Progenitor cell of endocrine pancreas (in vitro differentiated cells): ENCODE data around the gene PEX14. TPM values are rescaled to one million over a fixed set of nuclear protein-coding genes. Genes with fewer than 3 reads are reported as not detected.

Experiments
- DNase-seq: peaks from one replicate; pipeline ENCODE4 v3.0.0; 2021; ENCODE audit warnings: low spot score; ENCODE audit not compliant: unreplicated experiment
- H3K27ac Mint-ChIP-seq: 2 replicates; pipeline ENCODE4 v1.8.0; 2021; ENCODE audit warnings: mild to moderate bottlenecking, moderate library complexity, mixed read lengths
- H3K27me3 Mint-ChIP-seq: 2 replicates; pipeline ENCODE4 v1.8.0; 2021; ENCODE audit warnings: mixed read lengths
- H3K36me3 Mint-ChIP-seq: 2 replicates; pipeline ENCODE4 v1.8.0; 2022; ENCODE audit warnings: mixed read lengths; ENCODE audit not compliant: insufficient read depth
- H3K4me1 Mint-ChIP-seq: 2 replicates; pipeline ENCODE4 v1.8.0; 2021; ENCODE audit warnings: low read depth, mixed read lengths
- H3K4me3 Mint-ChIP-seq: 2 replicates; pipeline ENCODE4 v1.8.0; 2021; ENCODE audit warnings: low read depth, mild to moderate bottlenecking, moderate library complexity, mixed read lengths
- H3K9me3 Mint-ChIP-seq: 2 replicates; pipeline ENCODE4 v1.8.0; 2021; ENCODE audit warnings: low read depth, mixed read lengths
- CTCF ChIP-seq: fragments of 200-600 bp; sonication (generic); IDR thresholded peaks from one replicate; pipeline ENCODE4 v1.5.0; 2021; ENCODE audit warnings: antibody characterized with exemption, mild to moderate bottlenecking; ENCODE audit not compliant: unreplicated experiment
- total RNA-seq: library from RNA; stranded (reverse); gene quantifications from 2 replicates; pipeline ENCODE4 v1.2.1, GENCODE V29; 2021

Gene PEX14
- total RNA-seq, 1 donor from 2014 or later = 27.8 TPM

- no peak overlapping the region for H3K27ac Mint-ChIP-seq
- TF ChIP-seq CTCF = no peak
- H3K4me1 Mint-ChIP-seq = peaks cover 4% of the 10 kb centered on the region
- DNase-seq = no peak
- H3K9me3 Mint-ChIP-seq = no peaks in the 10 kb centered on the region
- no peak overlapping the region for H3K4me3 Mint-ChIP-seq
- H3K27me3 Mint-ChIP-seq = no peaks in the 10 kb centered on the region
- H3K36me3 Mint-ChIP-seq = peaks cover 2% of the 10 kb centered on the region
These were observed 146.0 kb downstream of the PEX14 start for GRCh38 chr1:10620776-10621175.

GRCh38 chr1:10621906-10622305 lies 147.2 kb downstream of the PEX14 start:
- H3K4me1 Mint-ChIP-seq = peaks cover 4% of the 10 kb centered on the region
- H3K27me3 Mint-ChIP-seq = no peaks in the 10 kb centered on the region
- H3K9me3 Mint-ChIP-seq = no peaks in the 10 kb centered on the region
- H3K4me3 Mint-ChIP-seq = no peak overlapping the region
- no peak for TF ChIP-seq CTCF
- H3K36me3 Mint-ChIP-seq = peaks cover 2% of the 10 kb centered on the region
- no peak for DNase-seq
- H3K27ac Mint-ChIP-seq = no peak overlapping the region

GRCh38 chr1:10622910-10623685 lies 148.3 kb downstream of the PEX14 start:
- no peaks in the 10 kb centered on the region for H3K27me3 Mint-ChIP-seq
- H3K4me1 Mint-ChIP-seq = peaks cover 4% of the 10 kb centered on the region
- H3K9me3 Mint-ChIP-seq = no peaks in the 10 kb centered on the region
- peaks cover 2% of the 10 kb centered on the region for H3K36me3 Mint-ChIP-seq
- TF ChIP-seq CTCF = no peak
- no peak overlapping the region for H3K27ac Mint-ChIP-seq
- H3K4me3 Mint-ChIP-seq = no peak overlapping the region
- no peak for DNase-seq

- no peak for DNase-seq
- Mint-ChIP-seq H3K36me3 (peaks cover 2% of the 10 kb centered on the region), H3K27me3 (no peaks in the 10 kb centered on the region), H3K9me3 (no peaks in the 10 kb centered on the region), H3K4me3 (no peak overlapping the region), H3K27ac (no peak overlapping the region), H3K4me1 (peaks cover 4% of the 10 kb centered on the region)
- TF ChIP-seq CTCF = no peak
These were observed 149.0 kb downstream of the PEX14 start for GRCh38 chr1:10623686-10624145.

GRCh38 chr1:10624256-10625050 lies 149.7 kb downstream of the PEX14 start:
- Mint-ChIP-seq H3K4me1 (peaks cover 4% of the 10 kb centered on the region), H3K27me3 (no peaks in the 10 kb centered on the region), H3K9me3 (no peaks in the 10 kb centered on the region), H3K27ac (no peak overlapping the region), H3K4me3 (no peak overlapping the region), H3K36me3 (peaks cover 2% of the 10 kb centered on the region)
- no peak for TF ChIP-seq CTCF
- DNase-seq = no peak
